ENCODE measurements around the gene RAD51AP1. TPM values are rescaled to one million over a fixed set of nuclear protein-coding genes. Genes with fewer than 3 reads are reported as not detected.
A peak's percentile ranks its signal among the peaks of the same experiment; 100 is the strongest.

RAD51AP1 gene
- total and polyA plus RNA-seq, 2 donors (not counting 3 experiments of a cell fraction or from before 2014, with no cell fraction given) = 9.0 to 23.1 TPM

- no peak within 1 kb of the TSS for H3K9ac ChIP-seq (replicated peaks; ENCODE audit: extremely low read depth, insufficient read depth, low read length)
- no peaks in the 10 kb centered on the region for H3K9me1 ChIP-seq (replicated peaks; ENCODE audit: control insufficient read depth, extremely low read depth, insufficient read depth, low read length)
- H3K27ac ChIP-seq (ENCODE audit: insufficient read depth, low read depth, low read length) = no peak within 1 kb of the TSS
- no TSS peak for BruUV-seq (replicated peaks)
- dilution Hi-C loops (cut with MboI; ENCODE audit: extremely low pct_ligation_motif_present, low sequenced_read_pairs) = no loop called here
- H3K9me3 ChIP-seq (replicated peaks; ENCODE audit: control insufficient read depth, insufficient read depth, low read length) = no peaks in the 10 kb centered on the region
- H3K27me3 ChIP-seq (ENCODE audit: control insufficient read depth in 2 of 2, insufficient read depth in 2 of 2, low read length in 2 of 2) = no peaks in the 10 kb centered on the region
- intact Hi-C loops (cut with micrococcal nuclease) = no loop called here
- peak within 1 kb of the TSS; percentile 12 for H3K4me2 ChIP-seq (ENCODE audit: insufficient read depth, low read length)
- no peaks in the 10 kb centered on the region for H3K79me2 ChIP-seq (ENCODE audit: control insufficient read depth, insufficient read depth, low read length)
- DNase-seq (ENCODE audit: low read depth, low spot score) (peak; percentile 65), FAIRE-seq (peak; percentile 73)
- H3K4me3 ChIP-seq (replicated peaks in 1 of 3; ENCODE audit: insufficient read depth in 1 of 3, low read depth in 1 of 3, low read length in 3 of 3) = peak within 1 kb of the TSS in 1 of 3 experiments; percentile 29
- H4K20me1 ChIP-seq (replicated peaks; ENCODE audit: control insufficient read depth, extremely low read depth, insufficient read depth, low read length) = no peaks in the 10 kb centered on the region
- H3K36me3 ChIP-seq (ENCODE audit: control insufficient read depth in 2 of 2, extremely low read depth in 1 of 2, insufficient read depth in 2 of 2, low read length in 2 of 2) = no peaks in the 10 kb centered on the region
- ChIA-PET POLR2A (no interaction called here), CTCF (interaction anchor here (0.6 to 1.2 kb wide), 9 partner anchors 8 to 287 kb away, joined by 3 to 5 read pairs (median 3); partner anchors contain the start of genes AKAP3 and NDUFA9)
- TF ChIP-seq EZH2 (IDR thresholded peaks at IDR 0.05; ENCODE audit: borderline replicate concordance, low read depth, low read length, severe bottlenecking) = no peak
- no peak for TF ChIP-seq POLR2A (IDR thresholded peaks at IDR 0.05; ENCODE audit: low read depth, low read length)
- no peak for TF ChIP-seq MYC (IDR thresholded peaks at IDR 0.05; ENCODE audit: low read depth, low read length)
- TF ChIP-seq JUN (IDR thresholded peaks at IDR 0.05; ENCODE audit: borderline replicate concordance, insufficient read depth, insufficient read length, low read depth) = no peak
- TF ChIP-seq GATA2 (IDR thresholded peaks at IDR 0.05; ENCODE audit: insufficient read depth, insufficient read length, low read depth, low read length) = no peak
- H2AFZ ChIP-seq (ENCODE audit: low read depth, low read length) = peak within 1 kb of the TSS; percentile 79
- peaks cover 3% of the 10 kb centered on the region for H3K4me1 ChIP-seq (ENCODE audit: control insufficient read depth, extremely low read depth, insufficient read depth, low read length)
Measured at GRCh38 chr12:4562034-4562657, 23.5 kb downstream of the RAD51AP1 start, which contains the start of gene DYRK4. TSS of gene DYRK4 (plus strand) at chr12:4562208. CDS start at chr12:4562246, 38 bp downstream.

- BruUV-seq (replicated peaks) = no TSS peak
- Histone ChIP-seq H3K9me3 (replicated peaks; ENCODE audit: control insufficient read depth, insufficient read depth, low read length) (no peaks in the 10 kb centered on the region), H3K36me3 (ENCODE audit: control insufficient read depth in 2 of 2, extremely low read depth in 1 of 2, insufficient read depth in 2 of 2, low read length in 2 of 2) (no peaks in the 10 kb centered on the region), H3K9me1 (replicated peaks; ENCODE audit: control insufficient read depth, extremely low read depth, insufficient read depth, low read length) (no peaks in the 10 kb centered on the region), H2AFZ (ENCODE audit: low read depth, low read length) (no peak overlapping the region), H4K20me1 (replicated peaks; ENCODE audit: control insufficient read depth, extremely low read depth, insufficient read depth, low read length) (no peaks in the 10 kb centered on the region), H3K4me2 (ENCODE audit: insufficient read depth, low read length) (no peak overlapping the region), H3K4me1 (ENCODE audit: control insufficient read depth, extremely low read depth, insufficient read depth, low read length) (peaks cover 3% of the 10 kb centered on the region), H3K9ac (replicated peaks; ENCODE audit: extremely low read depth, insufficient read depth, low read length) (no peak overlapping the region), H3K27ac (ENCODE audit: insufficient read depth, low read depth, low read length) (no peak overlapping the region), H3K4me3 (replicated peaks in 1 of 3; ENCODE audit: insufficient read depth in 1 of 3, low read depth in 1 of 3, low read length in 3 of 3) (no peak overlapping the region), H3K27me3 (ENCODE audit: control insufficient read depth in 2 of 2, insufficient read depth in 2 of 2, low read length in 2 of 2) (no peaks in the 10 kb centered on the region), H3K79me2 (ENCODE audit: control insufficient read depth, insufficient read depth, low read length) (no peaks in the 10 kb centered on the region)
- DNase-seq (ENCODE audit: low read depth, low spot score) = no peak
- TF ChIP-seq MYC (IDR thresholded peaks at IDR 0.05; ENCODE audit: low read depth, low read length) = no peak
- no peak for TF ChIP-seq FOS (IDR thresholded peaks at IDR 0.05; ENCODE audit: borderline replicate concordance, insufficient read depth, low read length)
- no peak for TF ChIP-seq MAX (IDR thresholded peaks at IDR 0.05; ENCODE audit: insufficient read depth, insufficient read length)
- TF ChIP-seq CTCF (IDR thresholded peaks at IDR 0.05; ENCODE audit: extremely low read depth in 1 of 2, insufficient read depth in 1 of 2, low read depth in 1 of 2, low read length in 2 of 2) = no peak
- TF ChIP-seq JUN (IDR thresholded peaks at IDR 0.05; ENCODE audit: borderline replicate concordance, insufficient read depth, insufficient read length, low read depth) = no peak
- no peak for TF ChIP-seq GATA2 (IDR thresholded peaks at IDR 0.05; ENCODE audit: insufficient read depth, insufficient read length, low read depth, low read length)
- no peak for TF ChIP-seq POLR2AphosphoS5 (IDR thresholded peaks at IDR 0.05; ENCODE audit: insufficient read depth, low read depth, low read length)
- TF ChIP-seq POLR2A (IDR thresholded peaks at IDR 0.05; ENCODE audit: low read depth, low read length) = no peak
- TF ChIP-seq EZH2 (IDR thresholded peaks at IDR 0.05; ENCODE audit: borderline replicate concordance, low read depth, low read length, severe bottlenecking) = no peak
- ChIA-PET POLR2A (no interaction called here), CTCF (no interaction called here)
- dilution Hi-C loops (cut with MboI; ENCODE audit: extremely low pct_ligation_motif_present, low sequenced_read_pairs) (no loop called here), intact Hi-C loops (cut with micrococcal nuclease) (no loop called here)
- FAIRE-seq = no peak
Measured at GRCh38 chr12:4563336-4563735, 24.6 kb downstream of the RAD51AP1 start.

Measured in endothelial cell of umbilical vein (primary cell).